Measurements from ENCODE around the gene FANCG.

The FANCG gene

GRCh38 chr9:35027374-35027773 is 52.4 kb downstream of the FANCG start:
- no peaks in the 10 kb centered on the region for H3K9me3 Mint-ChIP-seq
- no peak for ATAC-seq
- DNase-seq: no peak
- H3K27ac Mint-ChIP-seq: no peak overlapping the region
- H3K4me3 Mint-ChIP-seq: no peak overlapping the region
- no peaks in the 10 kb centered on the region for H3K27me3 Mint-ChIP-seq
- peaks cover 7% of the 10 kb centered on the region for H3K4me1 Mint-ChIP-seq

- no peaks in the 10 kb centered on the region for H3K9me3 Mint-ChIP-seq
- DNase-seq (no peak), ATAC-seq (no peak)
- H3K4me3 Mint-ChIP-seq: no peak overlapping the region
- H3K27ac Mint-ChIP-seq: no peak overlapping the region
- H3K27me3 Mint-ChIP-seq: no peaks in the 10 kb centered on the region
- H3K4me1 Mint-ChIP-seq: peaks cover 7% of the 10 kb centered on the region
Observed at GRCh38 chr9:35026671-35027070, 53.1 kb downstream of the FANCG start.

All from stimulated activated naive CD8-positive, alpha-beta T cell treated with anti-CD3 and anti-CD28 coated beads, Interleukin-15, amount 100 ng/mL, for 72 hours (primary cell).